ENCODE measurements around the gene HMOX2. TPM values are rescaled to one million over a fixed set of nuclear protein-coding genes. Genes with fewer than 3 reads are reported as not detected.

HMOX2 gene
- total and polyA plus RNA-seq, 2 of the 13 experiments (the other 11 are each of a cell fraction or from before 2014, with no cell fraction given), result 60.3 to 70.4 TPM

DNA sequence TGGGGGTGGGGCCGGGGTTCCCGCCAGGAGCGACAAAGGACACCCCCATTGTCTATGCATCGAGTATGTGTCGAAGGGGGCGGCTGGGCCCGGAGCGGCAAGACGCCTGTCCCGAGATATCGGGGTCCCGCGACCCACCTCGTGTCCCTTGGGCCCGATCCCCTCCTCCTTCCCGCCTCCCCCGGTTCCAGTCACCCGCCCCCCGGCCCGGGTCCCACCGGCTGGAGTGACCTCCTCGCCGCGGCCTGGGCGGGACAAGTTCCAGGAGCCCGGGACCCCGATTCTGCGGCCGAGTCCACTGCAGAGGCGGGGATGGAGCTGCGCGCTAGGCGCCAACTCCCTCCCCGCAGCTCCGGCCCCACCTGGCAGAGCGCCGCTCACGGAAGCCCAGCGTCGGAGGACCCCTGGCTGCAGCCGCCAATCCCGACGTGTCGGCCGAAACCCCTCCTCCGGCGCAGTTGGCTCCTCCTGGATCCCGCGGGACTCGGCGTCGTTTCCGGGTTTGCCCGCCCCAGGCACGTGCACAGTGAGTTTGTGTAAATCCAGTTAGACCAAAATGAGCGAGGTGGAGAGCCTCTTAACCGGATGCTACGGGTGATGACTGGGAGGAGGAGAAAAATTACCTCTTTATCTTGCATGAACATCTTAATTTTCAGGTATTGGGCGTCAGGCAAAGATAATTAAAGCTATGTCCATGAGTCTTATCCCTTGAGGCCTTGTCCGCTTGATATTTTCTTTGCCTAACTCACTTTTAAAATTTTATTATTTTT is 1.8 kb upstream of the HMOX2 start, which contains the start of gene NMRAL1 (continued):
- TF ChIP-seq, protein P1, sequence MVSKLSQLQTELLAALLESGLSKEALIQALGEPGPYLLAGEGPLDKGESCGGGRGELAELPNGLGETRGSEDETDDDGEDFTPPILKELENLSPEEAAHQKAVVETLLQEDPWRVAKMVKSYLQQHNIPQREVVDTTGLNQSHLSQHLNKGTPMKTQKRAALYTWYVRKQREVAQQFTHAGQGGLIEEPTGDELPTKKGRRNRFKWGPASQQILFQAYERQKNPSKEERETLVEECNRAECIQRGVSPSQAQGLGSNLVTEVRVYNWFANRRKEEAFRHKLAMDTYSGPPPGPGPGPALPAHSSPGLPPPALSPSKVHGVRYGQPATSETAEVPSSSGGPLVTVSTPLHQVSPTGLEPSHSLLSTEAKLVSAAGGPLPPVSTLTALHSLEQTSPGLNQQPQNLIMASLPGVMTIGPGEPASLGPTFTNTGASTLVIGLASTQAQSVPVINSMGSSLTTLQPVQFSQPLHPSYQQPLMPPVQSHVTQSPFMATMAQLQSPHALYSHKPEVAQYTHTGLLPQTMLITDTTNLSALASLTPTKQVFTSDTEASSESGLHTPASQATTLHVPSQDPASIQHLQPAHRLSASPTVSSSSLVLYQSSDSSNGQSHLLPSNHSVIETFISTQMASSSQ (IDR thresholded peaks at IDR 0.05; ENCODE audit: low read depth), result no peak
- TF ChIP-seq, protein P1 (CRISPR knock-in tag; IDR thresholded peaks at IDR 0.05; ENCODE audit: borderline replicate concordance), result no peak
- TF ChIP-seq GLI4 (CRISPR knock-in tag; IDR thresholded peaks at IDR 0.05; ENCODE audit: borderline replicate concordance), result no peak
- TF ChIP-seq, protein P2, sequence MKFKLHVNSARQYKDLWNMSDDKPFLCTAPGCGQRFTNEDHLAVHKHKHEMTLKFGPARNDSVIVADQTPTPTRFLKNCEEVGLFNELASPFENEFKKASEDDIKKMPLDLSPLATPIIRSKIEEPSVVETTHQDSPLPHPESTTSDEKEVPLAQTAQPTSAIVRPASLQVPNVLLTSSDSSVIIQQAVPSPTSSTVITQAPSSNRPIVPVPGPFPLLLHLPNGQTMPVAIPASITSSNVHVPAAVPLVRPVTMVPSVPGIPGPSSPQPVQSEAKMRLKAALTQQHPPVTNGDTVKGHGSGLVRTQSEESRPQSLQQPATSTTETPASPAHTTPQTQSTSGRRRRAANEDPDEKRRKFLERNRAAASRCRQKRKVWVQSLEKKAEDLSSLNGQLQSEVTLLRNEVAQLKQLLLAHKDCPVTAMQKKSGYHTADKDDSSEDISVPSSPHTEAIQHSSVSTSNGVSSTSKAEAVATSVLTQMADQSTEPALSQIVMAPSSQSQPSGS (CRISPR knock-in tag; IDR thresholded peaks at IDR 0.05), result peak; percentile 47; the same call in 1 of the 2 replicates
- TF ChIP-seq HNRNPK (IDR thresholded peaks at IDR 0.05; ENCODE audit: low read depth, low read length, poor library complexity, severe bottlenecking), result peak; percentile 46
- TF ChIP-seq MAZ (IDR thresholded peaks at IDR 0.05; ENCODE audit: borderline replicate concordance, low read depth, low read length), result no peak
- 0 out of 2 replicates have a peak, but pooled peaks have one; percentile 16 for TF ChIP-seq MAZ (CRISPR knock-in tag; IDR thresholded peaks at IDR 0.05; ENCODE audit: low read depth)
- TF ChIP-seq KDM2A (CRISPR knock-in tag; IDR thresholded peaks at IDR 0.05; ENCODE audit: borderline replicate concordance, low read depth), result peak; percentile 29; the same call in 1 of the 2 replicates
- peak; percentile 17; the same call in 1 of the 2 replicates for TF ChIP-seq CBX5 (CRISPR knock-in tag; IDR thresholded peaks at IDR 0.05; ENCODE audit: borderline replicate concordance)
- TF ChIP-seq KDM1A (CRISPR knock-in tag; IDR thresholded peaks at IDR 0.05), result no peak
- no peak for TF ChIP-seq ZNF652 (CRISPR knock-in tag; IDR thresholded peaks at IDR 0.05; ENCODE audit: borderline replicate concordance, low read depth)
- TF ChIP-seq, protein P3, sequence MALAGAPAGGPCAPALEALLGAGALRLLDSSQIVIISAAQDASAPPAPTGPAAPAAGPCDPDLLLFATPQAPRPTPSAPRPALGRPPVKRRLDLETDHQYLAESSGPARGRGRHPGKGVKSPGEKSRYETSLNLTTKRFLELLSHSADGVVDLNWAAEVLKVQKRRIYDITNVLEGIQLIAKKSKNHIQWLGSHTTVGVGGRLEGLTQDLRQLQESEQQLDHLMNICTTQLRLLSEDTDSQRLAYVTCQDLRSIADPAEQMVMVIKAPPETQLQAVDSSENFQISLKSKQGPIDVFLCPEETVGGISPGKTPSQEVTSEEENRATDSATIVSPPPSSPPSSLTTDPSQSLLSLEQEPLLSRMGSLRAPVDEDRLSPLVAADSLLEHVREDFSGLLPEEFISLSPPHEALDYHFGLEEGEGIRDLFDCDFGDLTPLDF (CRISPR knock-in tag; IDR thresholded peaks at IDR 0.05), result peak; percentile 34; the same call in 1 of the 2 replicates
- TF ChIP-seq KDM4B (CRISPR knock-in tag; IDR thresholded peaks at IDR 0.05), result no peak
- 0 out of 2 replicates have a peak, but pooled peaks have one; percentile 54 for TF ChIP-seq ZSCAN30 (CRISPR knock-in tag; IDR thresholded peaks at IDR 0.05)
- TF ChIP-seq, protein P4, sequence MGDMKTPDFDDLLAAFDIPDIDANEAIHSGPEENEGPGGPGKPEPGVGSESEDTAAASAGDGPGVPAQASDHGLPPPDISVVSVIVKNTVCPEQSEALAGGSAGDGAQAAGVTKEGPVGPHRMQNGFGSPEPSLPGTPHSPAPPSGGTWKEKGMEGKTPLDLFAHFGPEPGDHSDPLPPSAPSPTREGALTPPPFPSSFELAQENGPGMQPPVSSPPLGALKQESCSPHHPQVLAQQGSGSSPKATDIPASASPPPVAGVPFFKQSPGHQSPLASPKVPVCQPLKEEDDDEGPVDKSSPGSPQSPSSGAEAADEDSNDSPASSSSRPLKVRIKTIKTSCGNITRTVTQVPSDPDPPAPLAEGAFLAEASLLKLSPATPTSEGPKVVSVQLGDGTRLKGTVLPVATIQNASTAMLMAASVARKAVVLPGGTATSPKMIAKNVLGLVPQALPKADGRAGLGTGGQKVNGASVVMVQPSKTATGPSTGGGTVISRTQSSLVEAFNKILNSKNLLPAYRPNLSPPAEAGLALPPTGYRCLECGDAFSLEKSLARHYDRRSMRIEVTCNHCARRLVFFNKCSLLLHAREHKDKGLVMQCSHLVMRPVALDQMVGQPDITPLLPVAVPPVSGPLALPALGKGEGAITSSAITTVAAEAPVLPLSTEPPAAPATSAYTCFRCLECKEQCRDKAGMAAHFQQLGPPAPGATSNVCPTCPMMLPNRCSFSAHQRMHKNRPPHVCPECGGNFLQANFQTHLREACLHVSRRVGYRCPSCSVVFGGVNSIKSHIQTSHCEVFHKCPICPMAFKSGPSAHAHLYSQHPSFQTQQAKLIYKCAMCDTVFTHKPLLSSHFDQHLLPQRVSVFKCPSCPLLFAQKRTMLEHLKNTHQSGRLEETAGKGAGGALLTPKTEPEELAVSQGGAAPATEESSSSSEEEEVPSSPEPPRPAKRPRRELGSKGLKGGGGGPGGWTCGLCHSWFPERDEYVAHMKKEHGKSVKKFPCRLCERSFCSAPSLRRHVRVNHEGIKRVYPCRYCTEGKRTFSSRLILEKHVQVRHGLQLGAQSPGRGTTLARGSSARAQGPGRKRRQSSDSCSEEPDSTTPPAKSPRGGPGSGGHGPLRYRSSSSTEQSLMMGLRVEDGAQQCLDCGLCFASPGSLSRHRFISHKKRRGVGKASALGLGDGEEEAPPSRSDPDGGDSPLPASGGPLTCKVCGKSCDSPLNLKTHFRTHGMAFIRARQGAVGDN (CRISPR knock-in tag; IDR thresholded peaks at IDR 0.05), result peak; percentile 93
